Measurements from ENCODE around the gene DGKB.

DGKB gene

DNA sequence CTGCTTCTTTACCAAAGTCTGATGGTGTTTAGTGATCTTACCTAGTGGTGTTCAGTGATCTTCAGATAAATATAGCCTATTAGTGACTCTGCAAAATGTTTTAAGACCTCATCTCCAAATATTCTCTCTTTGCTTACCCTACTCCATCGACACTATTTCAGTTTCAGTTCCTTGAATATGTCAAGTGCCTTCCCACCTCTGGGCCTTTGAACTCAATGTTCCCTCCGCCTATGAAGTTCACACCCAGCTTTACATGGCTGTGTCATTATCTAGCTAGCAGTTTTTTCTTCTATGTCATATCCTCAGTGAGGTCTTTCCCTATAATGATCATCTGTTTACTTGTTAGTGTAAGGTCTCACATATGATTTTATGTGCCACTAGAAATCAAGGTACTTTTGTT lies 322.6 kb downstream of the DGKB start:
- H3K4me3 ChIP-seq (ENCODE audit: low read depth, low read length) = no peak overlapping the region
- TF ChIP-seq CTCF (IDR thresholded peaks at IDR 0.05; ENCODE audit: low read depth, low read length) = no peak

- no peak for TF ChIP-seq CTCF (IDR thresholded peaks at IDR 0.05; ENCODE audit: low read depth, low read length)
Measured at GRCh38 chr7:14576578-14576977, 326.0 kb downstream of the DGKB start.

DNA sequence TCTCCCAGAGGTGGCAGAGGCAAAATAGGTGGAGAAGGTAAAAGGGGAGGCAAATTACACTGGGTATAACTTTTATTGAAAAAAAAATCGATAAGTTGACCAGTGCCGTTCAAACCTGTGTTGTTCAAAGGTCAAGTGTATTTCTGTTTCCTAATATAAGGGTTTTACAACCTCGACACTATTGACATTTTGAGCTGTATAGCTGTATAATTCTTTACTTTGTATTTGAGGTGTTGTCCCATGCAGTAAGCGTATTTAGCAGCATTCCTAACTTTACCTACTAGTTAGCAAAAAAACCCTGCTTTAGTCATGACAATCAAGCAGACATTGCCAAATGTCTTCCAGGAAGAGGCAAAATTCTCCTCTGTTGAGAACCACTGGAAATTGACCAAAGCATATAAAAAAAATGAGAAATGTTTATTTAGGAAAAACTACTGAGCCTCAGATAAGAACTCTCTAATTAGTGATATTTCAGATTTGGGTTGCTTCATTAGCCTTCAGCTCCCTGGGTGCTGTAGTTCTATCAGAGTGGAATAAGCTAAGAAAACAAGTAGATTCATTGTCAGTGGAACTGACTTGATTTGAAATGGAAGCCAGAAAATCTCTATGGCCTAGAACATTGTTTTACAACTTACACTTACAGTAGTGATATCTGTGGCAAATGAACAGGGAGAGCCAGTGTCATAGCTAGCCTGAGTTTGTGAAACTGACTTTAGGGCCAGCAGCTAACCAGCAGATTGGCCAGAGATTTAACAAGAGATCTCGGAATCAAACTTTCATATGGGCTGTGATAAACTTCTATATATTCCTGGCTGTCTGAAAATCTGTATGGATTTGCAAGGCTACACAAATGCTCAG lies 331.6 kb downstream of the DGKB start:
- TF ChIP-seq CTCF (IDR thresholded peaks at IDR 0.05; ENCODE audit: low read depth, low read length) = no peak
- H3K4me3 ChIP-seq (ENCODE audit: low read depth, low read length) = no peak overlapping the region

More at GRCh38 chr7:14576578-14576977, 326.0 kb downstream of the DGKB start:
- no peak overlapping the region for H3K4me3 ChIP-seq (ENCODE audit: low read depth, low read length)

- no peak overlapping the region for H3K4me3 ChIP-seq (ENCODE audit: low read depth, low read length)
- no peak for TF ChIP-seq CTCF (IDR thresholded peaks at IDR 0.05; ENCODE audit: low read depth, low read length)
Measured at GRCh38 chr7:14552060-14552459, 350.5 kb downstream of the DGKB start.

DNA sequence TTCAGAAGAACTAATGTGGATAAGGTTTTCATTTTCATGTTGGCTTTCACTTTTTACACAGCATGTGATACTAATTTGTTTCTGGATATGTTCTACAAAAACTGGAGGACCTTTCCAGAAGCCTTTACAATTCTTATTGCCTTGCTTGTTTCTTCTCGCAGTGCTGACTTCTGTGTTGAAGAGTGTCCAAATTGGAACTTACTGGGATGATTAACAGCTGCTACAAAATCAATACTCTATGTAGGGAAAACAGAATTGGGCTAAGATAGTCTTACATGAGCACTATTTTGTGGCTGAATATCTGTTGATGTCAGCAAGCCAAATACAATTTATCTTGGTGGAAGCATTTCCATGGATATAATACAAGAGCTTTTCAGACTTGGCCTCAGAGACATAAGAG lies 351.2 kb downstream of the DGKB start:
- TF ChIP-seq CTCF (IDR thresholded peaks at IDR 0.05; ENCODE audit: low read depth, low read length) = no peak
- H3K4me3 ChIP-seq (ENCODE audit: low read depth, low read length) = no peak overlapping the region

- no peak for TF ChIP-seq CTCF (IDR thresholded peaks at IDR 0.05; ENCODE audit: low read depth, low read length)
- H3K4me3 ChIP-seq (ENCODE audit: low read depth, low read length) = no peak overlapping the region
Measured at GRCh38 chr7:14542624-14543023, 359.9 kb downstream of the DGKB start.

- TF ChIP-seq CTCF (IDR thresholded peaks at IDR 0.05; ENCODE audit: low read depth, low read length) = no peak
- no peak overlapping the region for H3K4me3 ChIP-seq (ENCODE audit: low read depth, low read length)
Measured at GRCh38 chr7:14521183-14521582, 381.4 kb downstream of the DGKB start.

All from WI38 (cell line).